Measurements from ENCODE around the gene USP36.
"Not testable (repeated sequence)": the region's sequence is repeated elsewhere in the genome, so short reads cannot be mapped to it uniquely, and the experiment has no call there.

Gene USP36

DNA sequence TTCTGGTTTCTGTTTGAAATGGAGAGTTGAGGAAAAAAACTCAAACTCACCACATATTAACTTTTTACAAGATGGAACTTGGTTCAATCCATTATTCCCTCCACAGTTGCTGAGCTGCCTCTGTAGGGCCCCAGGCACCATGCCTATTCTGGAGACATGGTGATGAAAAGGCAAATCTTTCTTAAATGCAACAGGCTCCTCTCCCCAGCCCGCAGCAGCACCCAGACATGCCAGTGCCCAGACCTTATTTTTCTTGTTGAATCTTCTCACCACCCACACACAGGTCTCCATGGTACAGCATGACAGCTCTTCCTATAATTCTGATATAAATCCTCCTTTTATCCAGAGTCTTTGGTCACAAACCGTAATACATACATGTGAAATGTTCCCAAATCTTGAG is 66.2 kb downstream of the USP36 start:
- in situ Hi-C loops (cut with MboI; ENCODE audit: low sequenced_read_pairs), result no loop called here

DNA sequence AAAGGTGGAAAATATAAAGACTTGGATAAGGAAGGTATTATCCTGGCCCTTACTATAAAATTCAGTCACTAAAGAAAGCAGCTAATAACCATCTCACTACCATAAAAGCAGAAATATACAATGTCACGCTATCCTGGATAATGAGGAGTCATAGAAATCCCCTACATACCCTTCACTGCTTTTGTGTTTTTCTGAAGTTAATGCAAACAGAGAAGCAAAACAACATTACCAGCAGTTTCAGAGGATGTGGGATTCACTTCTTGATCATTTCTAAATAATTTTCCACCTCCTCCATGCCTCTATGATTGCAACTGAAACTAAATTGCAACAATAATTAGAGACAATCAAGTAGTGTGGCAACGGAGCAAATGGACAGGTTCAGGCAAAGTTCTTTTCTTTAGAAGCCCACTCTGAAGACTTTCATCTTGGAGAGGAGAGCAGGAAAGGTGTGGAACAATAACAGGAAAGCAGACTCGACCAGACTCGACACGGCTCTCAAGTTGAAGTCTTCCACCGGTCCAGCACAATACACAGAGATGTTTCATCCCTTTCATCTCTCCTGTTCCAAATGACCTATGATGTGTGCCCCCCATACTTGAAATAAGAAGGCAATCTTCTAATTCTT is 68.7 kb downstream of the USP36 start:
- in situ Hi-C loops (cut with MboI; ENCODE audit: low sequenced_read_pairs), result no loop called here

- in situ Hi-C loops (cut with MboI; ENCODE audit: low sequenced_read_pairs), result no loop called here
Measured at GRCh38 chr17:78769196-78769773, 71.3 kb downstream of the USP36 start.

- in situ Hi-C loops (cut with MboI; ENCODE audit: low sequenced_read_pairs), result no loop called here
Measured at GRCh38 chr17:78767806-78768205, 72.8 kb downstream of the USP36 start.

DNA sequence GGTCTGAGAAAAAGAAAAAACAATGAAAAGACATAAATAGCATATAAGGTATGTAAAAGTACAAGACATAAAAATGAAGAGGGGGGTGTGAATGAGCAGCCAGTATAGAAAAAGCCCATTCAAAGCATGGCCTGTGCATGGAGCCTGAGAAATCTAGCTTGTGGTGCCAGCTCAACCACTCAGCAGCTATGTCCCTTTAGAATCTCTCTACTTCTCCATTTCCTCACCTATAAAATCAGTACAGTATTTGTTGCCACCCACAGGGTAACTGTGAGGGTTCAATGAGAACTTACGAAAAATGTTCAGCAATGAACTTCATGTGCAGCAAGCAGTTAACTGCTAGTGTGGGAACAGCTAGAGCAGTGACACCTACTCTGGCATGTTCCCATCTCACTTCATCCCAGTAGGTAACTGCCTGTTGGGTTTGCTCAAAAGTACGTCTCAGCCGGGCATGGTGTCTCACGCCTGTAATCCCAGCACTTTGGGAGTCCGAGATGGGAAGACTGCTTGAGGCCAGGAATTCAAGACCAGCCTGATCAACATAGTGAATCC is 73.8 kb downstream of the USP36 start:
- in situ Hi-C loops (cut with MboI; ENCODE audit: low sequenced_read_pairs), result no loop called here

GRCh38 chr17:78766225-78766624 is 74.4 kb downstream of the USP36 start:
- in situ Hi-C loops (cut with MboI; ENCODE audit: low sequenced_read_pairs), result no loop called here

- in situ Hi-C loops (cut with MboI; ENCODE audit: low sequenced_read_pairs), result no loop called here
Measured at GRCh38 chr17:78765821-78766220, 74.8 kb downstream of the USP36 start.

DNA sequence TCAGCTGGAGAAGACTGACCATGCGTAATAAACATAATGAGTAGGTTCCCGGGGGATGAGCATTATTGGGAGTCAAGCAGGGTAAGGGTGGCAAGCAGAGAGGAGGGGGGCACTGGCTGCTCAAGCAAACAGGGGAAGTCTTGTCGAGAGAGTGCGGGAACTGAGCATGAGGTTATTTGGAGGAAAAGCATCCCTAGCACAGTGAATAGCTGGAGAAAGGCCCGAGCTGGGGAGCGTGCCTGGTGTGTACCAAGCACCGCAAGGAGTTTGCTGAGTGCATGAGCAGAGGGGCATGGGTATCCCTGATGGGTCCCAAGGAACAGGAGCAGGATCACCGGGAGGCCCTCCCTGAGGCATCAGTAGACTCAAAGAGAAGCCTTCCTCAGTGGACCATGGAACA is 75.7 kb downstream of the USP36 start:
- in situ Hi-C loops (cut with MboI; ENCODE audit: low sequenced_read_pairs), result no loop called here

DNA sequence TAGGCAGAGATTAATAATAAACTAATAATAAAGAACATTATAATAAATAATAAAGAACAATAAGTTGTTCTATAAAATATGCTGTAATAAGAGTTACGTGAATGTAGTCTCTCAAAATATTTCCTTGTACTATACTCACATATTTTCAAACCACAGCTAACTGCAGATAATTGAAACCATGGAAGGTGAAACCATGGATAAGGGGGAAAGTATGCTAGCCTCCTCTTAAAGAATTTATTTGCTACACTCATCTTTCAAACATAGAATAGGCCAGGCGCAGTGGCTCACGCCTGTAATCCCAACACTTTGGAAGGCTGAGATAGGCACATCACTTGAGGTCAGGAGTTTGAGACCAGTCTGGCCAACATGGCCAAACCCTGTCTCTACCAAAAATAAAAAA is 77.1 kb downstream of the USP36 start:
- in situ Hi-C loops (cut with MboI; ENCODE audit: low sequenced_read_pairs), result no loop called here

DNA sequence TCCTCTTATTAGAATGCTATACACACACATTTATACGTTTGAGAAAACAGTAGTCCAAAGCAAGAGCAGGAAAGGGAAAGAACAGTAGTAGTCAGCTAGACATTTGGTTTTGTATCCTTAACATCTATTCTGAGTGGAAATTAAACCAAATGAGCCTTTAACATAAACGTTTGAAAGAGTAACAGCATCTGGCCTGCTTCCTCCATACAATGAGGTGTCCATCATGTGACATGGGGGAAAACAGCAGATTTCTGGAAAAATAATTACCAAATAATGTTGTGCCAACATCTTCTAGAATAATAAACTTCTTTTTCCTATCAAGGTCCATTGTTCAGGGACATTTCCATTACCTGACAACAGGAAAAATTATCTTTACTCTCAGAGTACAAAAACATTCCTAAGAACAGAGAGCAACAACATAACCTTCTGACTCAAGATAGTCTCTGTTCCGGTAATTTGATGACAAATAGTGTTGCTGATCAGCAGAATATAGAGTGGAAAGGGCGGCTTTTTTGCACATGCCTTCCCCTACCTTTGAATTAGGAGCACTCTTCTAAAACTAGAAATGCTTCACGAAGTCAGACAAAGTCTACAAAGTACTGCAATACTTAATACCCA is 78.7 kb downstream of the USP36 start:
- in situ Hi-C loops (cut with MboI; ENCODE audit: low sequenced_read_pairs), result no loop called here

DNA sequence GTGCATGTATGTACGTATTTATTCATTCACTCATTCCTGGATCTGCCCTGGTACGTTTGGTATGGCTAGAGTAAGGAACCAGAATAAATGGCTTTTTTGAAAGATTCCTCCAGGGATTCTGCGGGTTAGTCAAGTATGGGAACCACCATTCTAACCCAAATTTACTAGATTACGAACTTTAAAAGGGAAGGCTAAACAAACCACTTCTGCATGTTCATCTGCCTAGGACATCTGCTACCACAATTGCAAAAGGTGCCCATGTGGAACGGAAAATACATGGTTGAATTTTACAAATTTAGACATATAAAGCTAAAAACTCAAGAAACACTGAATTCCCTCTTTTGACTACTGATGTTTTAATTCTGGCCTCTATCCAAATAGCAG is 80.7 kb downstream of the USP36 start:
- in situ Hi-C loops (cut with MboI; ENCODE audit: low sequenced_read_pairs), result no loop called here

DNA sequence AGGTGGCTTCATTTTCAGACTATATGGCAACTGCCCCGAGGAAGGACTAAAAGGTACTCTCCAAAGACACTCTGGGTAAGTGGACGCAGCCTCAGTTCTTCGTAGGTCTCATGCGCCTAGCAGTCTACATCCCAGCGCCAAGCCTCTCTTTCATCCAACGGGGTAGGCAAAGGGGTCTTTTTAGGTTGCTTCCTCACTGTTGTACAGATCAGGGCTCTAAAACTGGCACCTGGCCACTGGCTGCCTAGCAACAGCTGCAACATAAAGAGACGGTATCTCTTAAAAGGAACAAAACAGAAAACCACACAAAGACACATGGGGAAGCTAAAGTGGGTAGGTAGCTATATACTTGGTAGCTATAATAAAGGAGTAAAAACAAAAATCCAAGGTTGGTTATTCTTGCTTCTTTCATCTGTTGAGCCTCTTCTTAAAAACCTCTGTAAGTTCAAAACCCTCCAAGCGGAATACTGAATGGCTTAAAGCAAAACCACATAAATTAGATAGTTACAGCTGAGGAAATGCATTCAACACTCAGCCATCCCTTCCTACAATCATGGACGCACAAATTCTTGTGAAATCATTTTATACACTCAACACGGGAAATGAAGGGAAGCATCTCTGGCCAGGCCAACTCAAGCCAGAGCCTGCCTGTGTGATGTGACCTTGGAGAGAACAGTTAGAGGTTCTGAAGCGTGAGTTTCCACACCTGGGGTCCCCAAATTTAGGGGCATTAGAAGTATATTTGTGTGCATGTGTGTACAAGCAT is 81.2 kb downstream of the USP36 start:
- in situ Hi-C loops (cut with MboI; ENCODE audit: low sequenced_read_pairs), result no loop called here

GRCh38 chr17:78753316-78754250 is 87.0 kb downstream of the USP36 start:
- in situ Hi-C loops (cut with MboI; ENCODE audit: low sequenced_read_pairs), result no loop called here

DNA sequence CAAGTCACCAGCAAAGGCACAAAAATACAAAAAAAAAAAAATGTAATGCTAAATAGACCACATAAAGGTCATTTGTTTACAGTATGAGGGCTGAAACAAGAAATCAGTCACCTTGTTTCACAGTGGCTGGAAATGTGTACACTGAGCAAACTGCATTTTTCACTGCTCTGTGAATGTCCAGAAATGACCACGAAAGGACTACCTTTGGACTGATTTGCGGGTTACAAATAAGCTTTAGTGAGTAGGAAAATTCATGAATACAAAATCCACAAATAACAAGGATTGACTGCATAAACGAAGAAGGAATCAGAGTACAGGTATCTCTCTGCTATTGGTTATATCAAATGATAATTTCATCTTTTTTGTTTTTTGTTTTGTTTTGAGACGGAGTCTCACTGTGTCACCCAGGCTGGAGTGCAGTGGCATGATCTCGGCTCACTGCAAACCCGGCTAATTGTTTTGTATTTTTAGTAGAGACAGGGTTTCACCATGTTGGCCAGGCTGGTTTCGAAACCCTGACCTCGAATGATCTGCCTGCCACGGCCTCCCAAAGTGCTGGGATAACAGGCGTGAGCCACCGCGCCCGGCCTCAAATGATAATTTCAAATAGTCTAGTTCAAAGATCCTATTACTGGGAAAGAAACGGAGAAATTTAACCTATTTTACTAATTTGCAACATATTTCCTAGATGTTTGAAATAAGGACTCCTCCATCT is 89.0 kb downstream of the USP36 start:
- in situ Hi-C loops (cut with MboI; ENCODE audit: low sequenced_read_pairs), result no loop called here

- in situ Hi-C loops (cut with MboI; ENCODE audit: low sequenced_read_pairs), result not testable (repeated sequence)
Measured at GRCh38 chr17:78751000-78751399, 89.6 kb downstream of the USP36 start.

DNA sequence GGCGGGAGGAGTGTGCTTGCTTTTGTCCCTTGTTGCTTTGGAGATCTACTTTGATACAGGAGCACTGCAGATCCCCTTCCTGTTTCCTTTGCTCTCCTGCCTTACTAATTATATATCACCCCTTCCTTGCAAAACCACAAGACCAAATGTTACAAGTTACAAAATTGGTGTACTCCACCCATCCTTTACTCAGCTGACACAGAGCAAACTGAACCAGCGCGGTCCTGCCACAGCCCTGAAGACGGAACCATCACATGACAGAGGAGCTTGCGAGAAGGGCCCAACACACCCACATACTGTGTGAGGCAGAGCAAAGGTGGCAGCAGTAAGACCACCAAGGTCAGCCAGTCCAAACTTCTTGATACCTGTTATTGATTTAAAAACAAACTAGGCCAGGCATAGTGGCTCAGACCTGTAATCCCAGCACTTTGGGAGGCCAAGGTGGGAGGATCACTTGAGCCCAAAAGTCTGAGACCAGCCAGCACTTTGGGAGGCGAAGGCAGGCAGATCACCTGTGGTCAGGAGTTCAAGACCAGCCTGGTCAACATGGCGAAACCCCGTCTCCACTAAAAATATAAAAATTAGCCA is 91.8 kb downstream of the USP36 start:
- in situ Hi-C loops (cut with MboI; ENCODE audit: low sequenced_read_pairs), result no loop called here

DNA sequence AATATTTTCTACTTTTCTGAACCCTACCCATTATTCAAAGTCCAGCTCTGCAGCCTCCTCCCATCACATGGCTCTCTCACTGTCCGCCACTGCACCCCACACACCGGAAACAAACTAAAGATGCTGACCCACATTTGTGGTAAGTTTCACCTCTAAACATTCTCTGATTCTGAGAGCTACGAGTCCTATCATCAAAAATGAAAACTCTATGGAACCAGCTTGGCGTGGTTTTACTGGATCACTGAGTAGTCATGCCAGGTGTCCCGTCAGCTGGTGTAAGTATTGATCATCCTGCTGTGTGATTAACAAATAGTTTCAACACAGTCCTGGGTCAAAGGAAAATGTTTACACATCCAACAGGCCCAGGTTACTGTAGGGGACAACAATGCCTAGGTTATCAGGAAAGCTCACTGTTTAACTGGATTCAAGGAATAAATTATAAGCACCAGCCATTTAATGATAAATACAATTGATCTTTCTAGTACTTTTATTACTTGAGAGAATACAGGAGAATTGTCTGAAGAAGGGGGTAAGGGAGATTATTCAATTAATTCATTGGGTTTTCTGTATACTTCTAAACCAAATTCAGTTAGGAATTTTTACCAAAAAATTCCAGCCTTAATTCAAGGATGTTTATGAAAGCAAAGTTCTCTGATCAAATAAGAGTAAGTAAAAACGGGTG is 92.4 kb downstream of the USP36 start:
- in situ Hi-C loops (cut with MboI; ENCODE audit: low sequenced_read_pairs), result no loop called here

- in situ Hi-C loops (cut with MboI; ENCODE audit: low sequenced_read_pairs), result no loop called here
Measured at GRCh38 chr17:78747488-78747887, 93.1 kb downstream of the USP36 start.

DNA sequence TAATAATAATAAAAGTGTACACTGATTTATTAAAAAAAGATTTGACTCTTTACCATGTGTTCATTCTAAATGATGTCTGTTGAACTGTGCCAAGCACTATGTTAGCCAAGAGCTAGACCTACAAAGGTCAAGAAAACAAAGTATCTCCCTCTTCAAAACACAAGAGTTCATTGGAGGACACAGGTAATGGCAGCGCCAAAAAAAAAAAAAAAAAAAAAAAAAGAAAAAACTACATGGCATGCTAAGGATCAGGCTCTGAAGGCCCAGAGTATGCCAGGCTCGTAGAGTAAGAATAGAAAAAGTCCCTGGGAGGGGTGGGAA is 93.7 kb downstream of the USP36 start:
- in situ Hi-C loops (cut with MboI; ENCODE audit: low sequenced_read_pairs), result no loop called here
